Daoy (cell line): ENCODE measurements around the gene CKM. TPM values are rescaled to one million over a fixed set of nuclear protein-coding genes. Genes with fewer than 3 reads are reported as not detected.

Experiments used
- DNase-seq: peaks from one replicate; pipeline ENCODE4 v3.0.0-alpha.2; 2015; ENCODE audit warnings: low read depth
- total RNA-seq: library from RNA; depleted of rRNA; stranded (reverse); fragments of >200 nt; shearing (Covaris generic); gene quantifications from 2 replicates; pipeline ENCODE4 v1.2.3, GENCODE V29; 2014; rRNA removed

Gene CKM
- total RNA-seq: 0.06 TPM in 1 of 2 replicates, not detected in the other

DNA sequence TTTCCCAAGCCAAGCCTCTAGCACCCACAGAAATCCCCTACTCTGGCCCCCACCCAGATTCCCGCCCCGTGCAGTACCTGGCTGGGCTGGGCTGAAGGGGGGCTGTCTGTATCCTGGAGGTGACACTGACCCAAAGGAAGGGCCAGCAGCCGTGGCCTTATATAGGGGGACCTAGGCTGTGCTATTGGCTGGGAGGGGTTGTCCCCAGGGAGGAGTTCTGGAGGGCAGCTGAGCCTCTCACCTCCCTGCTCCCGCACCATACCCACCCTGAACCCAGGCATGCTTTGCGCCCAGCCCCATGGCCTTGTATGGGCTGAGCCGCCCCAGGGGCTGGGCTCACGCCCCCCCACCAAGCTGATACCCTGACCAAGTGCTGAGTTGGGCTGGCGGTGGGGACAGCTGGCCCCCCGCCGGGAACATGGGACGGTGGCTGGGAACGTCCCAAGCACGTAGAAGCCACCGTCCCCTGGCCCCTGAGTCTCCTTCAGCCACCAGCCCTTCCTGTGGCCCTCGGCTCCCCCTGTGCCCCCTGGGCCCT lies at the start of gene CKM:
Gene CKM, minus strand, starts transcription at position 132 of the 538 bp plus-strand sequence. CDS start 3,162 bp downstream, outside the sequence.
- DNase-seq: no peak

DNA sequence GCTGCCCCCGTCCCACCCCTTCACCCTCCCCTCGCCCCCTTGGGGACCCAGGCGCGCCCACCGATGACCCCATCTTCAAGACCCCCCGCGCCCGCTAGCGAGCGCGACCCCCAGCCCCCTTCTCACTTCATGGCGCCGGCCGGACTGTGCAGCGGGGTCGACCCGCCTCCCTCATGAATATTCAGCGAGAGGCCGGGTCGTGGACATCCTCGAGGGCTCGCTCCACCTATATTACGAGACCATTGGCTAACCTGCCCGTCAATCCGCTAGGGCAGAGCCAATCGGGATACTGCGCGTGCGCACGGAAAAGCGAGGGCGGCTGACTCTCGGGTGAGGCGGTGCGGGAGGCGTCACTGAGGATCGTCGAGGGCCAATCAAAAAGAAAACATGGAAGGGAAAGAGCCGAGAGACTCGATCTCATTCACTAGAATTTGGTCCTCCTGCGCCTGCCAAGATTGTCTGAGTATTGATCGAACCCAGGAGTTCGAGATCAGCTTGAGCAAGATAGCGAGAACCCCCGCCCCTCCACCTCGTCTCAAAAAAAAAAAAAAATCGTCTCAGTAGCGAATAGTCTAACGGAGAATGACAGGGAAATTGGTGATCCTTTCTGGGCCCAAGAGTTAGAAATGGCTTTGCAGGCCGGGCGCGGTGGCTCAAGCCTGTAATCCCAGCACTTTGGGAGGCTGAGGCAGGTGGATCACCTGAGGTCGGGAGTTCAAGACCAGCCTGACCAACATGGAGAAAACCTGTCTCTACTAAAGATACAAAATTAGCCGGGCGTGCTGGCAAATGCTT lies 47.9 kb upstream of the CKM start, which contains the start of gene ERCC2:
Gene ERCC2, minus strand, starts transcription at position 164 of the 795 bp plus-strand sequence. Its CDS starts 33 bp downstream, at position 131.
- peak; percentile 99 for DNase-seq

DNA sequence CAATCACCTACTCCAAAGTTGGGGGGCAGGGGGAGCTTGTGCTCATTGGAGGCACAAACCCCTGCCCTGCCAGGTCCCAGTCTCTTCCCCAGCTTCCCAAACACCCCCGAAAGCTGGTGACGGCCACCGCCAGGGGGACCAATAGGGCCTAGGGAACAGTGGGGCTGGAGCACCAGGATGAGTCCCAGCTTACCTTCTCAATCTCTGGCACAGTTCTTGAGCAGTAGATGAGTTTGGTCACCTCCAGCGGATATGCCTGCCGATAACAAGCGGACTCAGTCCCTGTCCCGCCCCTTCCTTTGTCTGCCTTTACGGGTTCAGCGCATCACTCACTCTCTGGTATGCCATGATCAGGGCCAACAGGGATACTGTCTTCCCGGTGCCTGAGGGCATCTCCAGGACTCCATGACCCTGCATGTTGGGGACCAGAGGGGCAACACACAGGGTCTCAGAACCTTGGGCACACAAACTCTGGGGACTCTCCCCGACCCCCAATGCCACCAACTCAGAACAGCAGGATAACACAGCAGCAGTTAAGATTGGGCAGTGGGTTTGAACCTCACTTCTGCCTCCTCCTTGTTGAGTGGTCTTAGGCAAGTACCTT lies 46.2 kb upstream of the CKM start:
- no peak for DNase-seq

DNA sequence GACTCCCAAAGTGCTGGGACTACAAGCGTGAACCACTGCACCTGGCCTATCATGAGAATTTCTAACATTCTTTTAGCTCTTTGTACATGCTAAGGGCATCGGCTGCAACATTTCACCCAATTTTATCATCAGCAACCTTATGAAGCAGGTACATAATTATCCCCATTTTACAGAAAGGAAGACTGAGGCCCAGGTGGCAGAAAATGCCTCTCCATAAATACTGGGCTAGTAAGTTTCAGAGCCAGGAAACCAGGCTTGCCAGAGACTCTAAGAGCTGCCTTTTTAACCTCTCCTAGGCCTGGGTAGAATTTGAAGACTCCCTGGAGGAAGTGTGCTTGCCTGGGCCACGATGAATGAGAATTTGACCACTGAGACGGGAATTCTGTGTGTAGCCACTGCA lies 45.5 kb upstream of the CKM start:
- no peak for DNase-seq

DNA sequence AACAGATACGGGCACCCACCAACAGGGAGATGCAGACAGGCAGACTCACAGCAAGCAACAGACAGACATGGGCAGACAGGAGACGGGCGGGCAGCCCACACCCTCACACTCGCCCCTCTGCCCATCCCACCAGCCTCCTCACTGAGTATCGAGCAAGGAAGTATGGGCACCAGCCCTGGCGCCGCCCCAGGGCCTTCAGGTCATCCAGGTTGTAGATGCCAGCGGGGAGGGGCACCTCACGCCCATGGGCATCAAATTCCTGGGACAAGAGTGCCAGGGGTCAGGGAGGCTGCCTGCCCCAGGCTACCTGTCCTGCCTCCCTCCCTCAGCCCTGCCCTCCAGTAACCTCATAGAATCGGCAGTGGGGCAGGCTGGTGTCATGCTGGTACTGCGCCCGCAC lies 42.0 kb upstream of the CKM start:
- DNase-seq: no peak

DNA sequence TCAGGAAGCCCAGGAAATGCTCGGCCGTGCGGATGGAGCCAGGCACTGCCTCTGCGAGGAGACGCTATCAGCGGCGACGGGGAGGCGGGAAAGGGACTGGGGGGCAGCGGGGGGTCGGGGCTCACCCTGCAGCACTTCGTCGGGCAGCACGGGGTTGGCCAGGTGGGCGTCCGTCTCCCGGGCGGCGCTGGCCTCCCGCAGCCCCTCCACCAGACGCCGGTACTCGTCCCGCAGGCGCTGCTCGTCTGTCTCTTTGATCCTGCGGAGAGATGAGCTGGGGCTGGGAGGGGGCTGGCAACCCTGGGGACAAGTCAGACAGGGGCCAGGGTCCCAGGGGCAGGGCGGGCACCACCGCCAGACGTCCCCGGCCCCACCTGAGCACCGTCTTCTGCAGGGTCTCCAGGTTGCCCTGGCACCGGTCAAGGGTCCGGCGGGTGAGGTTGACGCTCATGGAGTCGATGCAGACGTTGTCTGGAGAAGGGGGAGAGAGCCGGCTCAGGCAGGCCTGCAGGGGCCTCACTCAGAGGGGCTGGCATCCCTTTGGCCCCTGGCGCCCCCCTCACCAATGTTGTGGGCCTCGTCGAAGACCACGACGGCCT lies 41.3 kb upstream of the CKM start:
- no peak for DNase-seq

DNA sequence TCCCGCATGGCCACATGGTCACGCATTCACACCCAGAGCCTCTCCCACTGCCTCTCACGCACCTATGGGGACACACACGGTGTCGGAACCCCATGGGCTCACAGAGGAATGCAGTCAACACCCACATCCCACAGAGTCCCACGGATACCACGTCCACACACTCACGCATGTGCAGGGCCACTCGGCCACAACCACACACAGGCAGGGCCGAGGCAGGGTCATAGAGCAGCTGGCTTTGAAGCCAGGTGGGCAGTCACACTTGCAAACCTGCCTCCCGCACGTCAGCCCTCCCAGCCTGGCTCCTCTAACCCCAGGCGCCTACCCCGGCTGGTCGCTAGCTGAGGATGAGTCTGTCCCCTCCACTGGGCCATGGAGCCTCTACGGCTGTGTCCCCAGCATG lies 39.6 kb upstream of the CKM start:
- no peak for DNase-seq

DNA sequence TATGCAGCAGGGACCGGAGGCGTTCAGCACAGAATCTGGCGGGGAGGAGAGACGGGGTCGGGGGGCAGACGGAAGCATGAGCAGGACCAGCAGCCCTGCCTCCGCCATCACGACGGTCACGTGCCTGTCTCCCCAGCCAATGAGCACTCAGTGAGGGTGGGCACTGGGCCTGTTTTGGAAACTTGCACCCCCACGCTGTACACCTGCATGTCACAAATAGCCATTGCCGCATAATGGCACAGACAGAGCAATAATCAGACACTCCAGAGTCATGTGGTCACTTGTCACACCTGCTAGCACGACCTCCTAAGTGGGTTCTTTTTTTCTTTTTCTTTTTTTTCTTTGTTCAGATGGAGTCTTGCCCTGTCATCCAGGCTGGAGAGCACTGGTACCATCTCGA lies 38.9 kb upstream of the CKM start:
- DNase-seq: no peak

DNA sequence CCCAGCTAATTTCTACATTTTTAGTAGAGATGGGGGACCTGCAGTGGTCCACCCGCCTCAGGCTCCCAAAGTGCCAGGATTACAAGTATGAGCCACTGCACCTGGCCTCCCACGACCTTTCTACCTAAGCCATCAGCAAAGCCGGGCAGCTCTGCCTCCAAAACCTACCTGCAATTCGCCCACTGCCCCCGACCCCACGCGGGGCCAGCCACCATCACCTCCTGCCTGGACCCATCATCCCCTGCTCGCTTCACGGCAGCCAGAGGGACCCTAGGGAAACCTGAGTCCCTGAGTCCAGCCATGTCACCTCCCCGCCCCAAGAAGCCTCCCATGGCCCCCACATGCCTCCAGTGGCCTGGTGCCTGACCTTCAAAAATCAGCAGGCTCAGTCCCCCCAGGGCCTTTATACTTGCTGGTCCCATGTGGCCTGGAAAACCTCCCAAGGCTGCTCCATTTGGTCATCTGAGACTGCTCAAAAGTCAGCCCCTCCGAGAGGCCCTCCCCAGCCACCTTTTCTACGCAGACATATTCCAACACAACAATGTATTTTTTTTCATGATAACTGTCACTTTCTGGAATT lies 35.6 kb upstream of the CKM start:
- no peak for DNase-seq

DNA sequence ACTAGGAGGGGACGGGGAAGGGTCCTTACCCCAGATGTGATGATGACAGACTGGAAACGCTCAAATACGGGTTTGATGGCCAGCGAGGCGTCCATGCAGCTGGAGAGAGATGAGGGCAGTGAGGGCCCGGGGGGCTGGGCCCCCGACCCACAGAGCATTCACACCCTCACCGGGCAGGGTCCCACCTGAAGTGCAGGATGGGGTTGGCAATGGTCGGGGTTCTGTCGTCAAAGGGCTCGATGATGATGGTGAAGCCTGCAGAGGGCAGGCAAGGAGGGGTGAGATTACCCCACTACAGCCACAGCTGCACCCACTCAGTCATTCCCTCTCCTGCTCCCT lies 34.7 kb upstream of the CKM start:
- DNase-seq: no peak

DNA sequence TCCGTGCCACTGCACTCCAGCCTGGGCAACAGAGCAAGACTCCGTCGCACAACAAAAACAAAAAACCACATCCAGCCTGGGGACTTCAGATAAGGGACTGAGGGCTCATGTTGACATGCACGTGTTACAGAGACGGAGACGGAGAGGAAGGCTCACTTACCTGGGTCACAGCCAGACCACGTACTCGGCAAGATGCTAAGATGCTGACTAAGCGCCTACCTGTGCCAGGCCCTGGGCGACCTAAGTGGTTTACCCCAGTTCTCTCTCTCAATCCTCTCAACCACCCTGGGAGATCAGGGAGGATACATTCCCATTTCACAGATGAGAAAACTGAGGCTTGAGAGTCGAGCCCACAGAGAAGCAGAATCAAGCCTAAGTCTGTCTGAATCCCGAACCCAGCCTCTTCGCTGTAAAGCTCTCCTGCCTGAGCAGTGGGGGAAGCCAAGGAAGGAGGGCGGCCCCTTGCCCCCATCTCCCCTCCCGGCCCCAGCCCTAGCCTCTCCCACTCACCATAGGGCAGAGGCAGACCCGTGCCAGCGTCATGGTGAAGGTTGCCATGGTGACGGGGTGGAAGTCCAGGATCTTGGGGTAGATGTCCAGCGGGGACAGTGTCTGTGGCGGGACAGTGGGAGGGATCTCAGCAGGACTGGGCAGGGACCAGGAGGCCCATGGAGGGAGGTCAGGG lies 34.2 kb upstream of the CKM start:
- DNase-seq: no peak

DNA sequence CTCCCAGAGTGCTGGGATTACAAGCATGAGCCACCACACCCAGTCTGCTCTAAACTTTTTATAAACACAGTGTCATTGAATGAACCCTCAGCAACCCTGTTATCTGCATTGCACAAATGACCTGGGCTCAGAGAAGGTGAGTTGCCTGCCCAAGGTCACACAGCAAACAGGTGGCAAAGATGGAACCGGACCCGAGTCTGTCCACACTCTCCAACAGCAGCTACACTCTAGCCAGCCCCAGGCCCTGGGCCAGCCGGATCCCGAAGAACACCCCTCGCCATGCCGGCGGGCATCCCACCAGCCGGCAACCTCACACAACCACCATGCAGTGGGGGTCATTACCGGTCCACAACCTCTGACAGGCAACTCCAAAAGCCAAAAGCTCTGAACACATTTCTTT lies 33.2 kb upstream of the CKM start:
- no peak for DNase-seq

DNA sequence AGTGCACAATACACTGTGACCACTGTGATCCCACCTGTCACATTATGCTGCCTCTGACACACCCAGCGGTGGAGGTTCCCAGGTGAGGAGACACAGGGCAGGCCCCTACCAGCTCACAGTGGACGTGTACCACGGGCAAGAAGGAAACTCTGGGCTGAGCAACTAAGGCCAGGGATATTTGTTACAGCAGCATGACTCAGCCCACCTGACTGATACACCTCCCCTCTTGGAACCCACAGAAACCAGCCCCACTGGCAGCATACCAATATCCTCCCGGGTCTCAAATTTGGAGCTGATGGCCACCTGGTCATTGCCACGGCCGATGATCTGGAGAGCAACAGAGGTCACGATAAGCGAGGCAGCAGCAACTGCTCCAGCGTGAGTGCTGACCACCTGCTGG lies 32.7 kb upstream of the CKM start:
- no peak for DNase-seq

DNA sequence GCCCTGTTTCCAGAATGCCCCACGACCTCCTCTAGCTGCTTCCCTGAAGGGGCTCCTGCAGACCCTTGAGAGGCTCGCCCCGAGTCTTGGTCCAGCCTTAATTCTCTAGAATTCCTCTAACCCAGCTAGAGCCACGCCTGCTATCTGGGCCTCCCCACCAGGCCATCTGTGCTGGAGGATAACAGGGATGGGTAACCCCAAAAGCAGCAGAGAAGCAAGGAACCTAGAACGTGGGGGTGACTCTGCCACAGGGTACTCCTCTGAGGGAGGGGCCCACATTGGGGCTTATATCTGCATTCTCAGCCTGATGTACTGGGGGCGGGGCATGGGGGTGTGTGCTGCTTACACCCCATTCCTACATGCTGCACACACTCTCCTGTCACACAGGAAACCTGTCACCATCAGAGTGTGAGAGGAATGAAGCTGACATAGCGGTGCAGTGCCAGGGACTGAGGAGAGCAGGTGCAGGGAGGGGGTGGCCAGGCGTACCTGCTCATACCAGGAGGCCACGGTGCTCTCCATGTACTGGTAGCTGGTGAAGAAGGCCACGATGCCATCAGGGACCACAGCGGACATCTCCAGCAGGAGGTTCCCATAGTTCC lies 31.7 kb upstream of the CKM start:
- DNase-seq: no peak

DNA sequence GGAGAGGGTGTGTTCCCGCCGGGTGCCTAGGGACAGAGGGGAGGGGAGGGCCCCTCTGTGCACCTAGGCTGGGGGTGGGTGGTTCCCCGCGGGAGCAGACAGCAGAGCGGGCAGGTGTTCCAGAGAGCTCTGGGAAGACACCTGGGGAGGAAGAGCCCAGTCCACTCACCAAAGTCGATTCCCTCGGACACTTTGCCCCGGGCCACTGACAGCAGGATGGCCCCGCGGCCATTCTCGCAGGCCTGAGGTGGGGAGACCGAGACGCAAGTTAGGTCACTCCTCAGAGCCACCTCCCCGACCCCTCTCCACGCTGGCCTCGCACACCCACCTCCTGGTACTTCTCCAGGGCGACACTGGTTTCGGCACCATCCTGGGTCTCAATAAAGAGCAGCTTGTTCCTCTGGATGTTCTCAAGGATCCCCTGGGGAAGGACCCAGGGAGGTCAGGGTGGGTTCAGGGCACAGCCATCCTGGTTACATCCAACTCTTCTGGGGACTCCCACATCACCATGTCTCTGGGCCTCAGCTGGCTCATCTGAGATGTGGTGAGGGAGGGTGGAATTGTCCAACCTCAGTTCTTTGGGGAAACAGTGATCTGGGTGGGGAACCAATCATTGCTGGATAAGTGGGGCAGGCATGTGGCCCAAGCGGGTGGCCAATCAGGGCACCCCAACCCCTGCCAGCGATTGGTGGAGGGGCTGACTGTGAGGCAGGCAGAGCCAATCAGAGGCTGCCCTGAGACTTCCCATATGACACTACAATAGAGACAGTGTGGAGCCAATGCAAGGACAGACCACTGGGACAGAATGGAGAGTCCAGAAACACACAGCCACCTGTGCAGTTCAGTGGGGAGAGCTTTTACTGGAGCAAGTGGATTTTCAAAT lies 30.5 kb upstream of the CKM start:
- no peak for DNase-seq

DNA sequence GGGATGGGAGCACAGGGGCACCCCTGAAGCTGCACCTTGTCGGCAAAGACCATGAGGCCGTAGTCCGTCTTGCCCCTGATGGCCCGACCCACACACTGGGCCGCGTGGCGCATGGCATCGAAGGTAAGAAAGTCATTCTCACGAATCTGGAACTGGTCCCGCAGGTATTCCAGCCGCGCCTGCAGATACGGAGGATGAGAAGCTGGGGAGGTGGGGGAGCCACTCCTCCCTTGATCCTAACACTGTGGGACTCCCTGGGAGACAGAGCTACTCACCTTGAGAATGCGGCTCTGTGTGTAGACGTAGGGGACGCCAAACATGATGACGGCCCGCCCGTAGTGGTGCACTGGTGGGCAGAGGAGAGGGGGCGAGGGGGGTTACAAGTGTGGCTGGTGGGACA lies 29.8 kb upstream of the CKM start:
- DNase-seq: no peak

DNA sequence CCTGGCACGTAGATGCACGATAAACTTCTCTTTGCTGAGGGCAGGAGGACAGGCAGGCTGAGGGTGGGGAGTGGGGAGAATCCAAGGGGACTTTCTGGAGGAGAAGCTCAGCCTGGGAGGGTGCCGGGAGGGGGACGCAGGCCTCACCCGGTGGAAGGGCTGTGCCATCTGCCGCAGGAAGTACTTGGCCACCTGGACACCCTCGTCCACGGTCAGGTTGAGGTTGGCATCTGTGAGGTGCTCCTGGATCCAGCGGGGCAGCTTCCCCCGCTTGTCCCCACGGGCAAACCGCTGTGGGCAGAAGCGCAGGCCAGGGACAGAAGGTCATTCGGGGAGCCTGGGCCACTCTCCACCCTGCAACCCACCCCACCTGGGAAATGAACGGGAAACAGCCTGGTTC lies 29.4 kb upstream of the CKM start:
- no peak for DNase-seq

DNA sequence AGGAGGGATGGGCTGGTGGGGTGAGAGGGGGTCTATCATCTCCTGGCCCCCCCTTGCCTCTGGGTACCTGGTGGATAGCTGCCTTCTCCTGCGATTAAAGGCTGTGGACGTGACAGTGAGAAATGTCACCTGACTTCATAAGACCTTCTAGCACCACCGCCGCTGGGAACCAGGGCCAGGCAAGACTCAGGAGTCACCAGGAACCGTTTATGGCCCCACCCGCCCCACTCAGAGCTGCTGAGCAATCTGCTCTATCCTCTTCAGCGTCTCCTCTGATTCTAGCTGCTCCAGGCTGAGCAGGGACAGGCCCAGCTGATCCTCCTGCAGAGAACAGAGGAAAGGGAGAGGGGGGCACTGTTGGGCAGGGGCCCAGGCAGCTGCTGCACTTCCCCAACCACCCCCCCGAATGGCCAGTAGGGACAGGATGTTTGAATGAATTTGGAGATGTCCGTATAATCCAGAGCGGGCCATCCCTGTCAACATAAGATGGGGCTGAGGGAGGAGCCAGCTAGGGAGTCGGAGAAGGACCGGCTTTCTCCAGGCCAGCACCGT lies 28.8 kb upstream of the CKM start:
- no peak for DNase-seq

DNA sequence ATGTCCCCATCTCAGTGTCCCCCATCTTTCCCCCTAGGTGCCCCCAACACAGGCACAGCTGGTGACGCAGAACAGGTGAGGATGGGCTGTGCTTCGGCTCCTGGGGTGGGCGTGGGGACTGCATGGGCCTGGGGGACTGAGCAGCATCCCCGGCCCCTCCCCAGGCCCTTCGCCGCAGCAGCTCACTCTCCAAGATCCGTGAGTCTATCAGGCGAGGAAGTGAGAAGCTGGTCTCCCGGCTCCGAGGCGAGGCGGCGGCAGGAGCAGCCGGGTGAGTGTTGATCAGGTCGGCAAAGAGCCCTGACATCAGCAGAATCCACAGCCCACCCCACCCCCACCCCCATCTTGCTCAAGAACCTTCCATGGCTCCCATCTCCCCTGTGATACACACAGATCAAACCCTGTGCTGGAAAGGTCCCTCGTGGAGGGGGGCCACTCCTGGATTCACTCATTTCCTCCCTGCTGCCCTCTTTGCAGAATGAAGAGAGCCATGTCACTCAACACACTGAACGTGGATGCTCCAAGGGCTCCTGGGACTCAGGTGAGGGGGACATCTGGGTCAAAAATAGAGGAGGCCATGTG lies 27.9 kb upstream of the CKM start:
- DNase-seq: no peak

DNA sequence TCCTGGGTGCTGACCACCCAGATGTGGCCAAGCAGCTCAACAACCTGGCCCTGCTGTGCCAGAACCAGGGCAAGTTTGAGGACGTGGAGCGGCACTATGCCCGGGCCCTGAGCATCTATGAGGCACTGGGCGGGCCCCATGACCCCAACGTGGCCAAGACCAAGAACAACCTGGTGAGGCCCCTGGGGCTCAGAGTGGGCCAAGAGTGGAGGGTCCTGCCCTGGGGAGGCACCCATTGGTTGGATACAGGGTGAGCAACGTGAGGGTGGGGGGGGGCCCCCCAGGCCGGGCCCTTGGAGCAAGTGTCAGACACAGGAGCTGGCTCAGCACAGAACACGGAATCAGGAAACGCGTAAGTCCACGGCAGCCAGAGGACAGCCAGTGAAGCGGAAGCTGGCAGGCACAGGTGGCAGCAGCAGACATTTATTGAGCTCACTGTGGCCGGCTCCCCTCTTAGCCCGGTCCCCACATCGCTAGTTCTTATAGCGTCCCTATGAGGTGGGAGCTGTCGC lies 26.8 kb upstream of the CKM start:
- DNase-seq: no peak
